WTC11 (cell line): ENCODE data around the gene NPAS3. TPM values are rescaled to one million over a fixed set of nuclear protein-coding genes. Genes with fewer than 3 reads are reported as not detected.

ENCODE experiments used
- ATAC-seq: fragments of 200-7000 bp; cut with Tn5 transposase; 2 replicates; pipeline ENCODE4 v1.10.0; 2021; ENCODE audit warnings: mild to moderate bottlenecking, moderate library complexity
- CTCF ChIA-PET: fragments of 300-600 bp; sonication (Branson Sonifier 250); formaldehyde crosslinking; loops from one replicate; lab custom pipeline; 2021; ENCODE audit warnings: antibody characterized with exemption; lab: Charles Lee
- POLR2A ChIA-PET: fragments of 350-600 bp; sonication (Branson Sonifier 250); formaldehyde crosslinking; loops from one replicate; lab custom pipeline; 2021; ENCODE audit warnings: antibody characterized with exemption; lab: Charles Lee
- DNase-seq: peaks from one replicate; pipeline ENCODE4 v3.0.0; 2021; ENCODE audit warnings: low spot score
- H3K27ac Mint-ChIP-seq: 2 replicates; pipeline ENCODE4 v1.8.0; 2021; ENCODE audit warnings: mixed read lengths
- H3K27me3 Mint-ChIP-seq: 2 replicates; pipeline ENCODE4 v1.8.0; 2021; ENCODE audit warnings: low read depth, mild to moderate bottlenecking, moderate library complexity, mixed read lengths
- H3K36me3 Mint-ChIP-seq: 2 replicates; pipeline ENCODE4 v1.8.0; 2021; ENCODE audit warnings: mixed read lengths
- H3K4me1 Mint-ChIP-seq: 2 replicates; pipeline ENCODE4 v1.8.0; 2022; ENCODE audit warnings: mixed read lengths
- H3K4me3 Mint-ChIP-seq: 2 replicates; pipeline ENCODE4 v1.8.0; 2021; ENCODE audit warnings: mild to moderate bottlenecking, moderate library complexity, mixed read lengths
- H3K9me3 Mint-ChIP-seq: 2 replicates; pipeline ENCODE4 v1.8.0; 2021; ENCODE audit warnings: mixed read lengths
- CREM ChIP-seq: sonication (generic); formaldehyde crosslinking; IDR thresholded peaks from 2 replicates; pipeline ENCODE4 v1.8.1; 2022; ENCODE audit warnings: mild to moderate bottlenecking, missing genetic modification reagents, moderate library complexity
- EMX1 ChIP-seq: fragments of 250-450 bp; sonication (Bioruptor Pico); IDR thresholded peaks from 2 replicates; pipeline ENCODE4 v1.8.0; 2021; ENCODE audit warnings: mild to moderate bottlenecking
- FOXJ3 ChIP-seq: sonication (generic); formaldehyde crosslinking; IDR thresholded peaks from 2 replicates; pipeline ENCODE4 v1.9.0; 2021; ENCODE audit warnings: missing genetic modification reagents, mild to moderate bottlenecking, borderline replicate concordance
- RELA ChIP-seq: sonication (generic); formaldehyde crosslinking; IDR thresholded peaks from 2 replicates; pipeline ENCODE4 v1.8.1; 2022; ENCODE audit warnings: missing genetic modification reagents, mild to moderate bottlenecking, borderline replicate concordance
- SOX15 ChIP-seq: fragments of 250-450 bp; sonication (Bioruptor Pico); IDR thresholded peaks from 2 replicates; pipeline ENCODE4 v1.9.0; 2021; ENCODE audit warnings: mild to moderate bottlenecking
- SP1 ChIP-seq: sonication (generic); formaldehyde crosslinking; conservative IDR thresholded peaks from 2 replicates; pipeline ENCODE4 v1.8.1; 2022; ENCODE audit warnings: missing genetic modification reagents
- ZNF317 ChIP-seq: sonication (generic); formaldehyde crosslinking; IDR thresholded peaks from 2 replicates; pipeline ENCODE4 v1.8.1; 2023; ENCODE audit warnings: low read depth, mild to moderate bottlenecking, moderate library complexity, missing genetic modification reagents, borderline replicate concordance
- total RNA-seq: library from RNA; stranded (reverse); gene quantifications from 3 replicates; pipeline ENCODE4 v1.2.3, GENCODE V29; 2021
- TF ChIP-seq, protein P1 (sequence below): sonication (generic); formaldehyde crosslinking; IDR thresholded peaks from 2 replicates; pipeline ENCODE4 v1.8.1; 2022; ENCODE audit warnings: mild to moderate bottlenecking, missing genetic modification reagents, moderate library complexity, borderline replicate concordance
- TF ChIP-seq, protein P2 (sequence below): fragments of 250-450 bp; sonication (Bioruptor Pico); IDR thresholded peaks from 2 replicates; pipeline ENCODE4 v1.9.0; 2021; ENCODE audit warnings: mild to moderate bottlenecking
- TF ChIP-seq, protein P3 (sequence below): sonication (generic); formaldehyde crosslinking; IDR thresholded peaks from 2 replicates; pipeline ENCODE4 v1.8.1; 2023; ENCODE audit warnings: mild to moderate bottlenecking, missing genetic modification reagents, moderate library complexity
- TF ChIP-seq, protein P4 (sequence below): sonication (generic); formaldehyde crosslinking; IDR thresholded peaks from 2 replicates; pipeline ENCODE4 v1.8.1; 2022; ENCODE audit warnings: low read depth, mild to moderate bottlenecking, moderate library complexity, missing genetic modification reagents, borderline replicate concordance
- TF ChIP-seq, protein P5 (sequence below): sonication (generic); formaldehyde crosslinking; IDR thresholded peaks from 2 replicates; pipeline ENCODE4 v1.8.1; 2022; ENCODE audit warnings: mild to moderate bottlenecking, moderate library complexity, missing genetic modification reagents
- TF ChIP-seq, protein P6 (sequence below): sonication (generic); formaldehyde crosslinking; conservative IDR thresholded peaks from 2 replicates; pipeline ENCODE4 v1.8.1; 2022; ENCODE audit warnings: mild to moderate bottlenecking, missing genetic modification reagents
- TF ChIP-seq, protein P7 (sequence below): sonication (generic); formaldehyde crosslinking; IDR thresholded peaks from 2 replicates; pipeline ENCODE4 v1.8.0; 2022; ENCODE audit warnings: mild to moderate bottlenecking, missing genetic modification reagents
- TF ChIP-seq, protein P8 (sequence below): fragments of 200-600 bp; IDR thresholded peaks from 2 replicates; pipeline ENCODE4 v1.8.0; 2022; ENCODE audit warnings: antibody characterized with exemption
- TF ChIP-seq, protein P9 (sequence below): fragments of 250-450 bp; sonication (Bioruptor Pico); IDR thresholded peaks from 2 replicates; pipeline ENCODE4 v1.8.0; 2021; ENCODE audit warnings: mild to moderate bottlenecking
- TF ChIP-seq, protein P10 (sequence below): sonication (generic); formaldehyde crosslinking; IDR thresholded peaks from 2 replicates; pipeline ENCODE4 v1.8.0; 2023; ENCODE audit warnings: mild to moderate bottlenecking, missing genetic modification reagents

NPAS3 gene
- total RNA-seq, 1 experiment from 2014 or later = 3.2 TPM

DNA sequence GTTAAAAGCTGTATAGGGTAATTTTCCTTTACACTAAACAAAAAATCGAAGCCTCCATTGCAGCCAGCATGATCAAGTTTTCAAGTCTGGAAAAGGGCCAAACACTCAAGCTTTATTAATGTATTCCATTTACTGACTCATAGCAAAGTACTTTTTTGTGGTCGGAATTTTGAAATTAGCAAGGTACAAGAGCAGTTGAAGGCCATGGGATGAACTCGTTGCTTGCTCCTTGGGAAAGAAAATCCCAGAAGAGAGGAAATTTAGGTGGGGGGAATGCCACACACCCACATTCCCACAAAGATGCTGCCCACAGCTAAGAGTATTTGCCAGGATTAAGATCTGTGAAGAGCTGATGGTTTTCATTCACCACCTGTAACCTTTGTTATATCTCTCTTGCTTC is 678.5 kb downstream of the NPAS3 start (continued):
- TF ChIP-seq, protein P1, sequence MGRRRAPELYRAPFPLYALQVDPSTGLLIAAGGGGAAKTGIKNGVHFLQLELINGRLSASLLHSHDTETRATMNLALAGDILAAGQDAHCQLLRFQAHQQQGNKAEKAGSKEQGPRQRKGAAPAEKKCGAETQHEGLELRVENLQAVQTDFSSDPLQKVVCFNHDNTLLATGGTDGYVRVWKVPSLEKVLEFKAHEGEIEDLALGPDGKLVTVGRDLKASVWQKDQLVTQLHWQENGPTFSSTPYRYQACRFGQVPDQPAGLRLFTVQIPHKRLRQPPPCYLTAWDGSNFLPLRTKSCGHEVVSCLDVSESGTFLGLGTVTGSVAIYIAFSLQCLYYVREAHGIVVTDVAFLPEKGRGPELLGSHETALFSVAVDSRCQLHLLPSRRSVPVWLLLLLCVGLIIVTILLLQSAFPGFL (CRISPR knock-in tag) = no peak
- TF ChIP-seq, protein P2, sequence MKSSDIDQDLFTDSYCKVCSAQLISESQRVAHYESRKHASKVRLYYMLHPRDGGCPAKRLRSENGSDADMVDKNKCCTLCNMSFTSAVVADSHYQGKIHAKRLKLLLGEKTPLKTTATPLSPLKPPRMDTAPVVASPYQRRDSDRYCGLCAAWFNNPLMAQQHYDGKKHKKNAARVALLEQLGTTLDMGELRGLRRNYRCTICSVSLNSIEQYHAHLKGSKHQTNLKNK (CRISPR knock-in tag) = no peak
- TF ChIP-seq EMX1 (CRISPR knock-in tag) = no peak
- TF ChIP-seq, protein P3, sequence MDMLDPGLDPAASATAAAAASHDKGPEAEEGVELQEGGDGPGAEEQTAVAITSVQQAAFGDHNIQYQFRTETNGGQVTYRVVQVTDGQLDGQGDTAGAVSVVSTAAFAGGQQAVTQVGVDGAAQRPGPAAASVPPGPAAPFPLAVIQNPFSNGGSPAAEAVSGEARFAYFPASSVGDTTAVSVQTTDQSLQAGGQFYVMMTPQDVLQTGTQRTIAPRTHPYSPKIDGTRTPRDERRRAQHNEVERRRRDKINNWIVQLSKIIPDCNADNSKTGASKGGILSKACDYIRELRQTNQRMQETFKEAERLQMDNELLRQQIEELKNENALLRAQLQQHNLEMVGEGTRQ (CRISPR knock-in tag) = no peak

DNA sequence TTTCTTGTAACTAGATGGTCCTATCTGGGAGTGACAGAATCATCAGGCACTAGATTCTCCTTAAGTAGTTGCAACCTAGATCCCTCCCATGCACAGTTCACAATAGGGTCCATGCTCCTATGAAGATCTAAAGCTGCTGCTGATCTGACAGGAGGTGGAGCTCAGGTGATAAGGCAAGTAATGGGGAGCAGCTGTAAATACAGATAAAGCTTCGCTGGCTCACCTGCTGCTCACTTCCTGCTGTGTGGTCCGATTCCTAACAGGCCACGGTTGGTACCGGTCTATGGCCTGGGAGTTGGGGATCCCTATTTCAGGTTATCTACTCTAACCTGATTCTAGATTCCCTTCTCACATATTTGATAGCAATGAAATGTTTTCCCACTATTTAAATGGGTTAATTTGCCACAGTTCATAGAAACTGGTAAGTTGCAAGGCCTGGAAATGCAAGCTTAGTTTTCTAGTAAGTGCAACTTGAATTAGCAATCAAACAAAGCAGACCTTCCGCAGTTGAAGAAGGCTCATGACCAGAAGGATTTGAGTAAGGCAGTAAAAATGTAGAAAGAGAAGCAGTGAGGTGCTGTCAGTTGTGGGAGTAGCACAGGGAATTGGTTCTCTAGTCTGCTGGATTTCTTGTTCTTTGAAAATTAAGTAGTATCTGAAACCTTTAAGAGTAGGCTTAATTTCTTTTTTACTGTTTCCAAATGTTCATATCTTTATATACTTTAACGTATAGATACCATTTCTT is 679.9 kb downstream of the NPAS3 start:
- H3K9me3 Mint-ChIP-seq = no peaks in the 10 kb centered on the region
- ChIA-PET CTCF (interaction anchor here (1.1 kb wide), 1 partner anchor 174 kb away, joined by 4 read pairs; no protein-coding TSS in a partner anchor), POLR2A (no interaction called here)
- H3K27me3 Mint-ChIP-seq = no peaks in the 10 kb centered on the region
- peaks cover 18% of the 10 kb centered on the region for H3K4me1 Mint-ChIP-seq
- no peaks in the 10 kb centered on the region for H3K36me3 Mint-ChIP-seq
- no peak for ATAC-seq
- no peak overlapping the region; the same call in 1 of the 2 replicates for H3K27ac Mint-ChIP-seq
- H3K4me3 Mint-ChIP-seq = no peak overlapping the region
- no peak for DNase-seq
- TF ChIP-seq, protein P4, sequence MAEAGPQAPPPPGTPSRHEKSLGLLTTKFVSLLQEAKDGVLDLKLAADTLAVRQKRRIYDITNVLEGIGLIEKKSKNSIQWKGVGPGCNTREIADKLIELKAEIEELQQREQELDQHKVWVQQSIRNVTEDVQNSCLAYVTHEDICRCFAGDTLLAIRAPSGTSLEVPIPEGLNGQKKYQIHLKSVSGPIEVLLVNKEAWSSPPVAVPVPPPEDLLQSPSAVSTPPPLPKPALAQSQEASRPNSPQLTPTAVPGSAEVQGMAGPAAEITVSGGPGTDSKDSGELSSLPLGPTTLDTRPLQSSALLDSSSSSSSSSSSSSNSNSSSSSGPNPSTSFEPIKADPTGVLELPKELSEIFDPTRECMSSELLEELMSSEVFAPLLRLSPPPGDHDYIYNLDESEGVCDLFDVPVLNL (CRISPR knock-in tag) = no peak
- TF ChIP-seq, protein P5, sequence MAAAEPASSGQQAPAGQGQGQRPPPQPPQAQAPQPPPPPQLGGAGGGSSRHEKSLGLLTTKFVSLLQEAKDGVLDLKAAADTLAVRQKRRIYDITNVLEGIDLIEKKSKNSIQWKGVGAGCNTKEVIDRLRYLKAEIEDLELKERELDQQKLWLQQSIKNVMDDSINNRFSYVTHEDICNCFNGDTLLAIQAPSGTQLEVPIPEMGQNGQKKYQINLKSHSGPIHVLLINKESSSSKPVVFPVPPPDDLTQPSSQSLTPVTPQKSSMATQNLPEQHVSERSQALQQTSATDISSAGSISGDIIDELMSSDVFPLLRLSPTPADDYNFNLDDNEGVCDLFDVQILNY (CRISPR knock-in tag) = no peak
- TF ChIP-seq, protein P6, sequence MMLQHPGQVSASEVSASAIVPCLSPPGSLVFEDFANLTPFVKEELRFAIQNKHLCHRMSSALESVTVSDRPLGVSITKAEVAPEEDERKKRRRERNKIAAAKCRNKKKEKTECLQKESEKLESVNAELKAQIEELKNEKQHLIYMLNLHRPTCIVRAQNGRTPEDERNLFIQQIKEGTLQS = no peak
- TF ChIP-seq SP1 (CRISPR knock-in tag) = no peak
- TF ChIP-seq, protein P7, sequence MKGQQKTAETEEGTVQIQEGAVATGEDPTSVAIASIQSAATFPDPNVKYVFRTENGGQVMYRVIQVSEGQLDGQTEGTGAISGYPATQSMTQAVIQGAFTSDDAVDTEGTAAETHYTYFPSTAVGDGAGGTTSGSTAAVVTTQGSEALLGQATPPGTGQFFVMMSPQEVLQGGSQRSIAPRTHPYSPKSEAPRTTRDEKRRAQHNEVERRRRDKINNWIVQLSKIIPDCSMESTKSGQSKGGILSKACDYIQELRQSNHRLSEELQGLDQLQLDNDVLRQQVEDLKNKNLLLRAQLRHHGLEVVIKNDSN (CRISPR knock-in tag) = no peak
- TF ChIP-seq FOXJ3 (CRISPR knock-in tag) = no peak
- TF ChIP-seq ZNF317 (CRISPR knock-in tag) = no peak
- TF ChIP-seq, protein P1 (CRISPR knock-in tag) = no peak
- TF ChIP-seq RELA (CRISPR knock-in tag) = no peak
- TF ChIP-seq EMX1 (CRISPR knock-in tag) = no peak
- TF ChIP-seq, protein P8, sequence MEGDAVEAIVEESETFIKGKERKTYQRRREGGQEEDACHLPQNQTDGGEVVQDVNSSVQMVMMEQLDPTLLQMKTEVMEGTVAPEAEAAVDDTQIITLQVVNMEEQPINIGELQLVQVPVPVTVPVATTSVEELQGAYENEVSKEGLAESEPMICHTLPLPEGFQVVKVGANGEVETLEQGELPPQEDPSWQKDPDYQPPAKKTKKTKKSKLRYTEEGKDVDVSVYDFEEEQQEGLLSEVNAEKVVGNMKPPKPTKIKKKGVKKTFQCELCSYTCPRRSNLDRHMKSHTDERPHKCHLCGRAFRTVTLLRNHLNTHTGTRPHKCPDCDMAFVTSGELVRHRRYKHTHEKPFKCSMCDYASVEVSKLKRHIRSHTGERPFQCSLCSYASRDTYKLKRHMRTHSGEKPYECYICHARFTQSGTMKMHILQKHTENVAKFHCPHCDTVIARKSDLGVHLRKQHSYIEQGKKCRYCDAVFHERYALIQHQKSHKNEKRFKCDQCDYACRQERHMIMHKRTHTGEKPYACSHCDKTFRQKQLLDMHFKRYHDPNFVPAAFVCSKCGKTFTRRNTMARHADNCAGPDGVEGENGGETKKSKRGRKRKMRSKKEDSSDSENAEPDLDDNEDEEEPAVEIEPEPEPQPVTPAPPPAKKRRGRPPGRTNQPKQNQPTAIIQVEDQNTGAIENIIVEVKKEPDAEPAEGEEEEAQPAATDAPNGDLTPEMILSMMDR = no peak
- TF ChIP-seq, protein P9, sequence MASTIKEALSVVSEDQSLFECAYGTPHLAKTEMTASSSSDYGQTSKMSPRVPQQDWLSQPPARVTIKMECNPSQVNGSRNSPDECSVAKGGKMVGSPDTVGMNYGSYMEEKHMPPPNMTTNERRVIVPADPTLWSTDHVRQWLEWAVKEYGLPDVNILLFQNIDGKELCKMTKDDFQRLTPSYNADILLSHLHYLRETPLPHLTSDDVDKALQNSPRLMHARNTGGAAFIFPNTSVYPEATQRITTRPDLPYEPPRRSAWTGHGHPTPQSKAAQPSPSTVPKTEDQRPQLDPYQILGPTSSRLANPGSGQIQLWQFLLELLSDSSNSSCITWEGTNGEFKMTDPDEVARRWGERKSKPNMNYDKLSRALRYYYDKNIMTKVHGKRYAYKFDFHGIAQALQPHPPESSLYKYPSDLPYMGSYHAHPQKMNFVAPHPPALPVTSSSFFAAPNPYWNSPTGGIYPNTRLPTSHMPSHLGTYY (CRISPR knock-in tag) = no peak
- TF ChIP-seq SOX15 (CRISPR knock-in tag) = no peak
- no peak for TF ChIP-seq CREM (CRISPR knock-in tag)
- TF ChIP-seq, protein P10, sequence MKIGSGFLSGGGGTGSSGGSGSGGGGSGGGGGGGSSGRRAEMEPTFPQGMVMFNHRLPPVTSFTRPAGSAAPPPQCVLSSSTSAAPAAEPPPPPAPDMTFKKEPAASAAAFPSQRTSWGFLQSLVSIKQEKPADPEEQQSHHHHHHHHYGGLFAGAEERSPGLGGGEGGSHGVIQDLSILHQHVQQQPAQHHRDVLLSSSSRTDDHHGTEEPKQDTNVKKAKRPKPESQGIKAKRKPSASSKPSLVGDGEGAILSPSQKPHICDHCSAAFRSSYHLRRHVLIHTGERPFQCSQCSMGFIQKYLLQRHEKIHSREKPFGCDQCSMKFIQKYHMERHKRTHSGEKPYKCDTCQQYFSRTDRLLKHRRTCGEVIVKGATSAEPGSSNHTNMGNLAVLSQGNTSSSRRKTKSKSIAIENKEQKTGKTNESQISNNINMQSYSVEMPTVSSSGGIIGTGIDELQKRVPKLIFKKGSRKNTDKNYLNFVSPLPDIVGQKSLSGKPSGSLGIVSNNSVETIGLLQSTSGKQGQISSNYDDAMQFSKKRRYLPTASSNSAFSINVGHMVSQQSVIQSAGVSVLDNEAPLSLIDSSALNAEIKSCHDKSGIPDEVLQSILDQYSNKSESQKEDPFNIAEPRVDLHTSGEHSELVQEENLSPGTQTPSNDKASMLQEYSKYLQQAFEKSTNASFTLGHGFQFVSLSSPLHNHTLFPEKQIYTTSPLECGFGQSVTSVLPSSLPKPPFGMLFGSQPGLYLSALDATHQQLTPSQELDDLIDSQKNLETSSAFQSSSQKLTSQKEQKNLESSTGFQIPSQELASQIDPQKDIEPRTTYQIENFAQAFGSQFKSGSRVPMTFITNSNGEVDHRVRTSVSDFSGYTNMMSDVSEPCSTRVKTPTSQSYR = no peak
- TF ChIP-seq, all 79 proteins: peak for 0
